H1 (cell line): ENCODE data around the gene SYK. TPM values are rescaled to one million over a fixed set of nuclear protein-coding genes. Genes with fewer than 3 reads are reported as not detected.

ENCODE experiments used
- CTCF ChIA-PET: fragments of 300-600 bp; sonication (Branson Sonifier 250); formaldehyde crosslinking; loops from one replicate; lab custom pipeline; 2021; ENCODE audit not compliant: partially characterized antibody; lab: Charles Lee
- POLR2A ChIA-PET: fragments of 300-600 bp; sonication (Branson Sonifier 250); formaldehyde crosslinking; loops from one replicate; lab custom pipeline; 2021; ENCODE audit warnings: inconsistent platforms; ENCODE audit not compliant: partially characterized antibody; lab: Charles Lee
- DNase-seq, 2 experiments: peaks; one replicate each; pipeline versions ENCODE4 v3.0.0 to v3.0.0-alpha.2; 2010 to 2022; ENCODE audit warnings: low spot score in 2 of 2, low read depth in 1 of 2, mixed read lengths in 1 of 2
- FAIRE-seq: peaks from 2 replicates; lab custom pipeline; 2011; peaks lifted over from hg19 to GRCh38; lab: Jason Lieb, UNC
- H2AFZ ChIP-seq: 2 replicates; pipeline ENCODE4 v1.8.1; 2012; ENCODE audit warnings: low read length, inconsistent platforms
- H2AK5ac ChIP-seq: 2 replicates; pipeline ENCODE4 v1.6.1; 2013; ENCODE audit warnings: low read depth, low read length
- H2BK120ac ChIP-seq: replicated peaks from 2 replicates; pipeline ENCODE3; 2013; ENCODE audit warnings: low read depth, low read length, inconsistent platforms
- H2BK12ac ChIP-seq: 2 replicates; pipeline ENCODE4 v1.6.1; 2013; ENCODE audit warnings: low read depth, low read length
- H2BK15ac ChIP-seq: 2 replicates; pipeline ENCODE4 v1.6.1; 2013; ENCODE audit warnings: low read length
- H2BK20ac ChIP-seq: 2 replicates; pipeline ENCODE4 v1.6.1; 2013; ENCODE audit warnings: low read length
- H2BK5ac ChIP-seq: 2 replicates; pipeline ENCODE4 v1.6.1; 2013; ENCODE audit warnings: low read depth, low read length
- H3K14ac ChIP-seq: 2 replicates; pipeline ENCODE4 v1.6.1; 2013; ENCODE audit warnings: inconsistent platforms; ENCODE audit not compliant: insufficient read length
- H3K18ac ChIP-seq: 2 replicates; pipeline ENCODE4 v1.6.1; 2013; ENCODE audit warnings: low read length; ENCODE audit errors: extremely low read depth
- H3K23ac ChIP-seq: 2 replicates; pipeline ENCODE4 v1.6.1; 2013; ENCODE audit warnings: inconsistent platforms; ENCODE audit not compliant: insufficient read length
- H3K23me2 ChIP-seq: 2 replicates; pipeline ENCODE4 v1.6.1; 2013; ENCODE audit warnings: low read depth, low read length
- H3K27ac ChIP-seq: 2 replicates; pipeline ENCODE4 v1.6.1; 2011; ENCODE audit warnings: low read depth, low read length, inconsistent platforms
- H3K27me3 ChIP-seq, 4 experiments: replicated peaks in 1 of 4; 1 replicate in 1 of 4; 2 replicates in 3 of 4; pipeline versions ENCODE4 v1.6.1 to v1.8.1; 2011 to 2013; ENCODE audit warnings: low read length in 3 of 4, mild to moderate bottlenecking in 3 of 4, inconsistent platforms in 2 of 4, mixed read lengths in 2 of 4, moderate library complexity in 1 of 4; ENCODE audit not compliant: control insufficient read depth in 3 of 4, insufficient read depth in 3 of 4; ENCODE audit errors: extremely low read depth in 1 of 4
- H3K36me3 ChIP-seq, 4 experiments: 2 replicates each; pipeline versions ENCODE4 v1.6.1 to v1.8.1; 2011 to 2013; ENCODE audit warnings: mild to moderate bottlenecking in 4 of 4, low read length in 3 of 4, moderate library complexity in 2 of 4, control low read depth in 1 of 4, inconsistent platforms in 1 of 4; ENCODE audit not compliant: insufficient read depth in 4 of 4, control insufficient read depth in 2 of 4
- H3K4ac ChIP-seq: replicated peaks from 2 replicates; pipeline ENCODE3; 2013; ENCODE audit warnings: low read length, low read depth, mixed read lengths, inconsistent platforms; ENCODE audit not compliant: insufficient read length
- H3K4me1 ChIP-seq, 4 experiments: replicated peaks in 1 of 4; 1 replicate in 1 of 4; 2 replicates in 3 of 4; pipeline versions ENCODE4 v1.6.1 to v1.8.1; 2011 to 2013; ENCODE audit warnings: low read length in 3 of 4, inconsistent platforms in 2 of 4, mixed read lengths in 1 of 4; ENCODE audit not compliant: insufficient read depth in 4 of 4, control insufficient read depth in 3 of 4
- H3K4me2 ChIP-seq, 2 experiments: 2 replicates each; pipeline versions ENCODE4 v1.6.1 to v1.8.1; 2011 to 2013; ENCODE audit warnings: low read depth in 2 of 2, low read length in 2 of 2, control low read depth in 1 of 2, inconsistent platforms in 1 of 2, mild to moderate bottlenecking in 1 of 2; ENCODE audit not compliant: insufficient read depth in 1 of 2
- H3K4me3 ChIP-seq, 4 experiments: fragments of 200-600, 300-600 bp in 1 of 4; sonication (generic), shearing (Covaris generic), sonication (Bioruptor Twin) in 1 of 4; 2 replicates each; pipeline versions ENCODE4 v1.5.1 to v1.8.1; 2011 to 2016; ENCODE audit warnings: low read length in 4 of 4, low read depth in 3 of 4, control low read depth in 2 of 4, inconsistent platforms in 2 of 4, mild to moderate bottlenecking in 2 of 4, mixed read lengths in 1 of 4, moderate library complexity in 1 of 4; ENCODE audit not compliant: insufficient read depth in 2 of 4; ENCODE audit errors: extremely low read depth in 1 of 4
- H3K56ac ChIP-seq: replicated peaks from 2 replicates; pipeline ENCODE3; 2013; ENCODE audit warnings: low read depth, mild to moderate bottlenecking, mixed read lengths, low read length, inconsistent platforms; ENCODE audit not compliant: insufficient read length
- H3K79me1 ChIP-seq: 2 replicates; pipeline ENCODE4 v1.6.1; 2013; ENCODE audit warnings: low read depth, low read length, control low read depth
- H3K79me2 ChIP-seq, 2 experiments: 2 replicates each; pipeline versions ENCODE4 v1.6.1 to v1.8.1; 2012 to 2013; ENCODE audit warnings: low read length in 2 of 2, mild to moderate bottlenecking in 2 of 2, inconsistent platforms in 1 of 2; ENCODE audit not compliant: insufficient read depth in 2 of 2, control insufficient read depth in 1 of 2
- H3K9ac ChIP-seq, 4 experiments: replicated peaks in 1 of 4; 1 replicate in 1 of 4; 2 replicates in 3 of 4; pipeline versions ENCODE4 v1.6.1 to v1.8.1; 2011 to 2013; ENCODE audit warnings: low read depth in 3 of 4, low read length in 3 of 4, control low read depth in 2 of 4, mild to moderate bottlenecking in 2 of 4, moderate library complexity in 2 of 4, inconsistent platforms in 1 of 4; ENCODE audit errors: extremely low read depth in 1 of 4
- H3K9me3 ChIP-seq, 2 experiments: 2 replicates each; pipeline versions ENCODE4 v1.6.1 to v1.8.1; 2012 to 2013; ENCODE audit warnings: mild to moderate bottlenecking in 2 of 2, moderate library complexity in 2 of 2, control low read depth in 1 of 2, inconsistent platforms in 1 of 2, low read depth in 1 of 2, low read length in 1 of 2, mixed read lengths in 1 of 2; ENCODE audit not compliant: insufficient read depth in 2 of 2
- H4K20me1 ChIP-seq, 2 experiments: replicated peaks in 1 of 2; 2 replicates each; pipeline versions ENCODE3 to v1.8.1; 2011 to 2013; ENCODE audit warnings: inconsistent platforms in 2 of 2, low read length in 2 of 2, mild to moderate bottlenecking in 1 of 2; ENCODE audit not compliant: insufficient read depth in 2 of 2, control insufficient read depth in 1 of 2
- H4K5ac ChIP-seq: 2 replicates; pipeline ENCODE4 v1.6.1; 2013; ENCODE audit warnings: low read length, low read depth, mixed read lengths, inconsistent platforms; ENCODE audit not compliant: insufficient read length
- H4K8ac ChIP-seq: 2 replicates; pipeline ENCODE4 v1.8.0; 2013; ENCODE audit warnings: mild to moderate bottlenecking, moderate library complexity, low read length, inconsistent platforms; ENCODE audit not compliant: insufficient read depth; ENCODE audit errors: extremely low read depth
- H4K91ac ChIP-seq: replicated peaks from 2 replicates; pipeline ENCODE3; 2013; ENCODE audit warnings: low read length, mixed read lengths, inconsistent platforms; ENCODE audit not compliant: insufficient read length
- ASH2L ChIP-seq: fragments of 200-600, 300-600 bp; sonication (generic); IDR thresholded peaks from one replicate; pipeline ENCODE4 v1.7.1; 2017; ENCODE audit warnings: low read length
- ATF3 ChIP-seq: IDR thresholded peaks from 2 replicates; pipeline ENCODE4 v1.6.1; 2011; ENCODE audit warnings: low read depth, mild to moderate bottlenecking, low read length; ENCODE audit not compliant: insufficient read depth
- BACH1 ChIP-seq: IDR thresholded peaks from 2 replicates; pipeline ENCODE4 v1.6.1; 2012; ENCODE audit warnings: low read length, improper control_type of control experiment
- CEBPB ChIP-seq: IDR thresholded peaks from 2 replicates; pipeline ENCODE4 v1.6.1; 2012; ENCODE audit warnings: low read depth, low read length
- CREB1 ChIP-seq: IDR thresholded peaks from 2 replicates; pipeline ENCODE4 v1.6.1; 2012; ENCODE audit warnings: inconsistent platforms
- EZH2 ChIP-seq: fragments of 200-600 bp; sonication (generic); IDR thresholded peaks from 2 replicates; pipeline ENCODE4 v1.7.1; 2012; ENCODE audit warnings: low read depth, mild to moderate bottlenecking, moderate library complexity, low read length, inconsistent platforms; ENCODE audit not compliant: severe bottlenecking
- KDM5A ChIP-seq: fragments of 200-600 bp; IDR thresholded peaks from 2 replicates; pipeline ENCODE4 v1.7.1; 2012; ENCODE audit warnings: mild to moderate bottlenecking, low read length, inconsistent platforms, mixed read lengths
- MAX ChIP-seq: IDR thresholded peaks from 2 replicates; pipeline ENCODE4 v1.6.1; 2012; ENCODE audit warnings: inconsistent platforms
- RXRA ChIP-seq: IDR thresholded peaks from 2 replicates; pipeline ENCODE4 v1.6.1; 2011; ENCODE audit warnings: low read depth, mild to moderate bottlenecking, low read length, moderate library complexity; ENCODE audit not compliant: insufficient read depth
- SP1 ChIP-seq: IDR thresholded peaks from 2 replicates; pipeline ENCODE4 v1.6.1; 2011; ENCODE audit warnings: low read depth, low read length
- SP2 ChIP-seq: IDR thresholded peaks from 2 replicates; pipeline ENCODE4 v1.6.1; 2012; ENCODE audit warnings: mild to moderate bottlenecking, low read length, inconsistent platforms
- TAF1 ChIP-seq: IDR thresholded peaks from 2 replicates; pipeline ENCODE4 v1.6.1; 2011; ENCODE audit warnings: mild to moderate bottlenecking, low read depth, low read length
- TBP ChIP-seq: IDR thresholded peaks from 2 replicates; pipeline ENCODE4 v1.6.1; 2011; ENCODE audit warnings: low read depth, low read length, improper control_type of control experiment
- WGBS, 2 experiments: shearing (Covaris generic) in 1 of 2; methylation state at CpG; one replicate each; pipeline versions ENCODE4 v1.1.6 to v1.1.7; 2013 to 2015; ENCODE audit warnings: low lambda C conversion rate in 2 of 2, mixed read lengths in 2 of 2, inconsistent platforms in 1 of 2, low coverage in 1 of 2, missing lambda C conversion rate in 1 of 2; ENCODE audit not compliant: insufficient replicate concordance in 2 of 2, insufficient coverage in 1 of 2, insufficient read length in 1 of 2; ENCODE audit errors: extremely low coverage in 1 of 2, missing lambda C conversion rate in 1 of 2; 5-methylcytosine and 5-hydroxymethylcytosine counted together
- polyA plus RNA-seq, 7 experiments: library from polyadenylated mRNA; depleted of rRNA in 3 of 7; stranded (reverse) in 5 of 7; unstranded in 2 of 7; fragments of >200 nt in 5 of 7; fragments of 200-250 nt in 2 of 7; gene quantifications; 1 replicate in 5 of 7; 2 replicates in 1 of 7; 4 replicates in 1 of 7; pipeline versions ENCODE4 v1.2.1 to v1.2.3, GENCODE V29; 2011 to 2013; ENCODE audit warnings: missing spikeins in 2 of 7, mixed read lengths in 2 of 7
- total RNA-seq: library from RNA; stranded (reverse); fragmentation: NEBNext Ultra II Directional; extraction: Animal tissue kit (Norgen Biotek cat#: 25700); gene quantifications from 2 replicates; pipeline ENCODE4 v1.2.1, GENCODE V29; 2021

The SYK gene
- total and polyA plus RNA-seq, 2 of the 8 experiments (the other 6 are each of a cell fraction or from before 2014, with no cell fraction given), result 1.5 to 4.4 TPM

DNA sequence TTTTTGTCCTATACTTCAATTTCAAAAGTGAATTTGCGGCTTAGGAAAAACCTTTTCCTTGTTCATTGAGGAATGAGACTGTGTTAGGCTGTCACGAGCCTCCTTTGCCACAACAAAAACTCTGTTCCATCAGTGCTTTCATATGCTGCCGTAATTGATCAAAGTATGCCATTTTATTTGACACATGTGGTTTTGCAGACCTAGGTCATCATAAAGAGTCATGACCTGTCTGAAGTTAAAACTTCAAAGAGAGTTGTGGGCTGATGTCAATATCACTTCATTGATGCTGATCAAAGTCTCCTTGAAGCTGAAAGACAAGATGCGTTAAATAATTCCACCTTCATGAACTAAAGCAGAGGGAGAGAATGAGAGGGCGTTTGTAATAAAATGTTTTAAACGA is 55.5 kb downstream of the SYK start:
- ChIA-PET CTCF (no interaction called here), POLR2A (no interaction called here)
- H3K23ac ChIP-seq, result no peak overlapping the region
- H3K14ac ChIP-seq, result no peak overlapping the region
- H3K9me3 ChIP-seq, result no peaks in the 10 kb centered on the region
- no peaks in the 10 kb centered on the region for H3K79me1 ChIP-seq
- H3K36me3 ChIP-seq, result no peaks in the 10 kb centered on the region
- no peak overlapping the region for H3K18ac ChIP-seq
- H2BK12ac ChIP-seq, result no peak overlapping the region
- no peak overlapping the region for H3K4me3 ChIP-seq
- H3K79me2 ChIP-seq, result no peaks in the 10 kb centered on the region
- no peak overlapping the region for H4K5ac ChIP-seq
- DNase-seq (no peak), FAIRE-seq (no peak)
- WGBS, 2 experiments, result 90% methylated on average over 6 of the region's 6 CpGs; no CpG with 5 or more reads in 1 of the 2 experiments
- H2BK120ac ChIP-seq, result no peak overlapping the region
- no peaks in the 10 kb centered on the region for H3K27me3 ChIP-seq
- H3K4ac ChIP-seq, result no peak overlapping the region
- H3K9ac ChIP-seq, result no peak overlapping the region
- H2AK5ac ChIP-seq, result no peak overlapping the region
- no peak overlapping the region for H4K8ac ChIP-seq
- no peak overlapping the region for H2BK5ac ChIP-seq
- TF ChIP-seq BACH1, result no peak
- no peak for TF ChIP-seq EZH2
- no peak for TF ChIP-seq RXRA
- no peak for TF ChIP-seq ASH2L
- TF ChIP-seq SP2, result no peak
- no peak for TF ChIP-seq CEBPB
- no peak for TF ChIP-seq CREB1
- no peak for TF ChIP-seq TBP
- TF ChIP-seq ATF3, result no peak
- TF ChIP-seq KDM5A, result no peak
- no peak for TF ChIP-seq SP1
- no peak for TF ChIP-seq TAF1
- no peak for TF ChIP-seq MAX
- no peak overlapping the region for H2BK20ac ChIP-seq
- H2BK15ac ChIP-seq, result no peak overlapping the region
- H3K4me1 ChIP-seq, result no peaks in the 10 kb centered on the region
- H2AFZ ChIP-seq, result no peak overlapping the region
- no peak overlapping the region for H3K4me2 ChIP-seq
- no peaks in the 10 kb centered on the region for H4K20me1 ChIP-seq
- no peak overlapping the region for H3K56ac ChIP-seq
- no peaks in the 10 kb centered on the region; the same call in 1 of the 2 replicates for H3K23me2 ChIP-seq
- H4K91ac ChIP-seq, result no peak overlapping the region
- H3K27ac ChIP-seq, result no peak overlapping the region
